Activated CD4-positive, alpha-beta T cell treated with anti-CD3 and anti-CD28 coated beads, Interleukin-2, amount 50 U/mL, for 1 hour (primary cell): ENCODE results near the gene UPB1.

Experiments used
- DNase-seq: peaks from one replicate; pipeline ENCODE4 v3.0.0-alpha.2; 2020

The UPB1 gene

GRCh38 chr22:24567668-24568067 is 72.5 kb downstream of the UPB1 start:
- no peak for DNase-seq

GRCh38 chr22:24571266-24571665 is 76.1 kb downstream of the UPB1 start:
- DNase-seq, result no peak

DNA sequence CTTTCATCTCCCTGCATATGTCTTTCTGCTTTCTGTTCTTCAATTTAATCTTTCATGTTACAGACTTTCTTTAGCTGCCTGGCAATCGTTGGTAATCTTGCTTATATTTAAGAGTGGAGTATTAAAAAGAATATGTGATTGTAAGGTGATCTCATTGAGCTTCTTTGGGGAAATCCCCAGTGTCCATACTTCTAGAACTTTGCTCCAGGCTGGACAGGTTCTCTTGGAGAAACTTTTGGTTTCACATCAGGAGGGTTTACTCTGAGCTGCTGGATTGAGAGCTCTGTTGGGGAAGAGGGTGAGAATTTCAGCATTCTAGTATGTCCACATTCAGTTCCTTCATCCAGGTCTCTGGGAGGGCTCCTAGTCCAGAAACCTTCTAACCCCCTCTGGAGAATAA is 81.6 kb downstream of the UPB1 start:
- DNase-seq, result no peak
